HFFc6 (cell line): ENCODE measurements around the gene NPAS3. TPM values are rescaled to one million over a fixed set of nuclear protein-coding genes. Genes with fewer than 3 reads are reported as not detected.

Experiments
- DNase-seq: peaks from one replicate; pipeline ENCODE4 v3.0.0-alpha.2; 2018
- H3K27ac Mint-ChIP-seq: 2 replicates; pipeline ENCODE4 v1.8.0; 2020; ENCODE audit warnings: mild to moderate bottlenecking, mixed read lengths
- H3K27me3 Mint-ChIP-seq: 2 replicates; pipeline ENCODE4 v1.8.0; 2021; ENCODE audit warnings: mild to moderate bottlenecking, moderate library complexity, mixed read lengths; ENCODE audit not compliant: insufficient read depth
- H3K36me3 Mint-ChIP-seq: 2 replicates; pipeline ENCODE4 v1.8.0; 2021; ENCODE audit warnings: low read depth, mixed read lengths
- H3K4me1 Mint-ChIP-seq: 2 replicates; pipeline ENCODE4 v1.8.0; 2020; ENCODE audit warnings: low read depth, mixed read lengths
- H3K4me3 Mint-ChIP-seq: 2 replicates; pipeline ENCODE4 v1.8.0; 2020; ENCODE audit warnings: mild to moderate bottlenecking, moderate library complexity, mixed read lengths
- H3K9me3 Mint-ChIP-seq: 2 replicates; pipeline ENCODE4 v1.8.0; 2020; ENCODE audit warnings: mild to moderate bottlenecking, mixed read lengths
- CTCF ChIP-seq: fragments of 200-600 bp; sonication (generic); IDR thresholded peaks from 2 replicates; pipeline ENCODE4 v1.5.0; 2021; ENCODE audit warnings: antibody characterized with exemption, mild to moderate bottlenecking
- total RNA-seq, 6 experiments: library from RNA; stranded (reverse); fragmentation: NEBNext Ultra II Directional; extraction: Animal tissue kit (Norgen Biotek cat#: 25700); gene quantifications; 2 replicates in 1 of 6; 3 replicates in 5 of 6; pipeline ENCODE4 v1.2.3, GENCODE V29; 2021

NPAS3 gene
- total RNA-seq, 6 experiments from 2014 or later = not detected

GRCh38 chr14:33294419-33294818, 355.7 kb downstream of the NPAS3 start:
- H3K4me1 Mint-ChIP-seq = no peaks in the 10 kb centered on the region
- H3K4me3 Mint-ChIP-seq = no peak overlapping the region
- no peak for DNase-seq
- TF ChIP-seq CTCF = no peak
- H3K27me3 Mint-ChIP-seq = peaks cover 2% of the 10 kb centered on the region; the same call in 1 of the 2 replicates
- H3K36me3 Mint-ChIP-seq = no peaks in the 10 kb centered on the region
- no peaks in the 10 kb centered on the region; the same call in 1 of the 2 replicates for H3K9me3 Mint-ChIP-seq
- H3K27ac Mint-ChIP-seq = no peak overlapping the region

GRCh38 chr14:33297565-33297964, 358.9 kb downstream of the NPAS3 start:
- H3K4me3 Mint-ChIP-seq = no peak overlapping the region
- no peaks in the 10 kb centered on the region for H3K27me3 Mint-ChIP-seq
- DNase-seq = no peak
- H3K9me3 Mint-ChIP-seq = no peaks in the 10 kb centered on the region; the same call in 1 of the 2 replicates
- no peaks in the 10 kb centered on the region for H3K4me1 Mint-ChIP-seq
- TF ChIP-seq CTCF = no peak
- H3K27ac Mint-ChIP-seq = no peak overlapping the region
- H3K36me3 Mint-ChIP-seq = no peaks in the 10 kb centered on the region

- TF ChIP-seq CTCF = no peak
- H3K4me3 Mint-ChIP-seq = no peak overlapping the region
- DNase-seq = peak; percentile 1
- H3K27me3 Mint-ChIP-seq = no peaks in the 10 kb centered on the region; the same call in 1 of the 2 replicates
- no peaks in the 10 kb centered on the region; the same call in 1 of the 2 replicates for H3K9me3 Mint-ChIP-seq
- H3K36me3 Mint-ChIP-seq = no peaks in the 10 kb centered on the region
- H3K27ac Mint-ChIP-seq = no peak overlapping the region
- no peaks in the 10 kb centered on the region for H3K4me1 Mint-ChIP-seq
Observed at GRCh38 chr14:33307691-33308251, 369.1 kb downstream of the NPAS3 start.

GRCh38 chr14:33309106-33309505, 370.4 kb downstream of the NPAS3 start:
- no peaks in the 10 kb centered on the region; the same call in 1 of the 2 replicates for H3K9me3 Mint-ChIP-seq
- H3K27ac Mint-ChIP-seq = no peak overlapping the region
- no peaks in the 10 kb centered on the region; the same call in 1 of the 2 replicates for H3K27me3 Mint-ChIP-seq
- H3K4me3 Mint-ChIP-seq = no peak overlapping the region
- no peaks in the 10 kb centered on the region for H3K36me3 Mint-ChIP-seq
- TF ChIP-seq CTCF = no peak
- H3K4me1 Mint-ChIP-seq = no peaks in the 10 kb centered on the region
- no peak for DNase-seq

- DNase-seq = no peak
- peaks cover 1% of the 10 kb centered on the region; the same call in 1 of the 2 replicates for H3K27me3 Mint-ChIP-seq
- H3K4me1 Mint-ChIP-seq = no peaks in the 10 kb centered on the region
- no peak overlapping the region for H3K27ac Mint-ChIP-seq
- no peak overlapping the region for H3K4me3 Mint-ChIP-seq
- H3K9me3 Mint-ChIP-seq = no peaks in the 10 kb centered on the region; the same call in 1 of the 2 replicates
- H3K36me3 Mint-ChIP-seq = no peaks in the 10 kb centered on the region
- no peak for TF ChIP-seq CTCF
Observed at GRCh38 chr14:33315217-33315616, 376.5 kb downstream of the NPAS3 start.
